Hepatocyte (in vitro differentiated cells): ENCODE data around the gene PUSL1. TPM values are rescaled to one million over a fixed set of nuclear protein-coding genes. Genes with fewer than 3 reads are reported as not detected.
A peak's percentile ranks its signal among the peaks of the same experiment; 100 is the strongest.

Experiments used
- DNase-seq: peaks from one replicate; pipeline ENCODE4 v3.0.0-alpha.2; 2016; ENCODE audit warnings: low spot score
- H2AFZ ChIP-seq: fragments of 200-600 bp; sonication (generic); 2 replicates; pipeline ENCODE4 v1.6.0; 2016; ENCODE audit warnings: antibody characterized with exemption, mild to moderate bottlenecking
- H3K27ac ChIP-seq: fragments of 200-600 bp; sonication (generic); 2 replicates; pipeline ENCODE4 v1.5.1; 2016; ENCODE audit warnings: mild to moderate bottlenecking
- H3K27me3 ChIP-seq: fragments of 200-600 bp; sonication (generic); 2 replicates; pipeline ENCODE4 v1.6.1; 2016
- H3K36me3 ChIP-seq: fragments of 200-600 bp; sonication (generic); replicated peaks from 2 replicates; pipeline ENCODE4 v1.5.1; 2016; ENCODE audit warnings: low read depth; ENCODE audit not compliant: insufficient read depth
- H3K4me1 ChIP-seq: fragments of 200-600 bp; sonication (generic); 2 replicates; pipeline ENCODE4 v1.5.1; 2016; ENCODE audit warnings: mild to moderate bottlenecking, moderate library complexity; ENCODE audit not compliant: insufficient read depth
- H3K4me2 ChIP-seq: fragments of 200-600 bp; sonication (generic); 2 replicates; pipeline ENCODE4 v1.6.0; 2016
- H3K4me3 ChIP-seq: fragments of 200-600 bp; sonication (generic); 2 replicates; pipeline ENCODE4 v1.5.1; 2016; ENCODE audit warnings: mild to moderate bottlenecking
- H3K79me2 ChIP-seq: fragments of 200-600 bp; sonication (generic); 2 replicates; pipeline ENCODE4 v1.6.0; 2017; ENCODE audit warnings: mild to moderate bottlenecking
- H3K9me2 ChIP-seq: fragments of 200-600 bp; sonication (generic); replicated peaks from 2 replicates; pipeline ENCODE4 v1.6.0; 2017; ENCODE audit warnings: mild to moderate bottlenecking; ENCODE audit not compliant: insufficient read depth
- H3K9me3 ChIP-seq: fragments of 200-600 bp; sonication (generic); 2 replicates; pipeline ENCODE4 v1.5.1; 2016; ENCODE audit warnings: low read depth, mild to moderate bottlenecking
- H4K20me1 ChIP-seq: fragments of 200-600 bp; sonication (generic); 2 replicates; pipeline ENCODE4 v1.6.0; 2016; ENCODE audit warnings: mild to moderate bottlenecking; ENCODE audit not compliant: insufficient read depth, poor library complexity, severe bottlenecking
- CTCF ChIP-seq: fragments of 200-600 bp; sonication (generic); IDR thresholded peaks from 2 replicates; pipeline ENCODE4 v1.5.1; 2016; ENCODE audit warnings: antibody characterized with exemption, mild to moderate bottlenecking; ENCODE audit not compliant: poor library complexity
- EZH2 ChIP-seq: fragments of 200-600 bp; sonication (generic); IDR thresholded peaks from 2 replicates; pipeline ENCODE4 v1.6.1; 2016; ENCODE audit warnings: antibody characterized with exemption, mild to moderate bottlenecking, borderline replicate concordance
- EZH2phosphoT487 ChIP-seq: fragments of 200-600 bp; sonication (generic); IDR thresholded peaks from one replicate; pipeline ENCODE4 v1.6.1; 2018; ENCODE audit warnings: antibody characterized with exemption, mild to moderate bottlenecking, low read depth, moderate library complexity; ENCODE audit not compliant: unreplicated experiment, severe bottlenecking
- WGBS: methylation state at CpG from one replicate; pipeline ENCODE4 v1.1.6; 2016; ENCODE audit warnings: low lambda C conversion rate; ENCODE audit errors: missing lambda C conversion rate; 5-methylcytosine and 5-hydroxymethylcytosine counted together
- polyA plus RNA-seq: library from polyadenylated mRNA; unstranded; fragments of >200 nt; fragmentation: Nextera tagmentation; extraction: Ambion mirVana; gene quantifications from 2 replicates; pipeline ENCODE4 v1.2.1, GENCODE V29; 2016
- total RNA-seq: library from RNA; depleted of rRNA; stranded (reverse); fragments of >200 nt; gene quantifications from 2 replicates; pipeline ENCODE4 v1.2.3, GENCODE V29; 2014

Gene PUSL1
- total and polyA plus RNA-seq, 2 experiments from 2014 or later = 27.7 to 37.2 TPM

GRCh38 chr1:1354271-1355247, 46.2 kb downstream of the PUSL1 start:
- H2AFZ ChIP-seq = no peak overlapping the region
- H3K27ac ChIP-seq = no peak overlapping the region
- H3K4me1 ChIP-seq = peaks cover 39% of the 10 kb centered on the region
- peak overlapping the region; percentile 90 for H3K4me2 ChIP-seq
- no peak for DNase-seq
- H3K27me3 ChIP-seq = no peaks in the 10 kb centered on the region
- H3K9me2 ChIP-seq = no peaks in the 10 kb centered on the region
- no peak overlapping the region for H3K4me3 ChIP-seq
- peaks cover 41% of the 10 kb centered on the region for H3K79me2 ChIP-seq
- H3K36me3 ChIP-seq = no peaks in the 10 kb centered on the region
- TF ChIP-seq EZH2phosphoT487 (no peak), EZH2 (no peak), CTCF (no peak)
- 66% methylated on average over 83 of the region's 116 CpGs for WGBS
- H3K9me3 ChIP-seq = no peaks in the 10 kb centered on the region
- H4K20me1 ChIP-seq = peaks cover 16% of the 10 kb centered on the region

GRCh38 chr1:1355416-1355815, 47.0 kb downstream of the PUSL1 start:
- H3K4me1 ChIP-seq = peaks cover 48% of the 10 kb centered on the region
- DNase-seq = peak; percentile 71

GRCh38 chr1:1356166-1356795, 47.9 kb downstream of the PUSL1 start:
- H3K9me3 ChIP-seq = no peaks in the 10 kb centered on the region
- H3K79me2 ChIP-seq = peaks cover 41% of the 10 kb centered on the region
- no peaks in the 10 kb centered on the region for H3K9me2 ChIP-seq
- peak overlapping the region; percentile 90 for H3K4me2 ChIP-seq
- H3K4me3 ChIP-seq = no peak overlapping the region
- TF ChIP-seq EZH2 (no peak), EZH2phosphoT487 (no peak), CTCF (no peak)
- DNase-seq = no peak
- H3K36me3 ChIP-seq = no peaks in the 10 kb centered on the region
- H3K27me3 ChIP-seq = no peaks in the 10 kb centered on the region
- peak overlapping the region; percentile 97 for H3K27ac ChIP-seq
- no CpG with 5 or more reads among the region's 8 CpGs for WGBS
- no peak overlapping the region for H2AFZ ChIP-seq
- peaks cover 55% of the 10 kb centered on the region for H3K4me1 ChIP-seq
- peaks cover 16% of the 10 kb centered on the region for H4K20me1 ChIP-seq

More at GRCh38 chr1:1355416-1355815, 47.0 kb downstream of the PUSL1 start:
- Histone ChIP-seq H3K36me3 (no peaks in the 10 kb centered on the region), H4K20me1 (peaks cover 16% of the 10 kb centered on the region), H2AFZ (no peak overlapping the region), H3K79me2 (peaks cover 41% of the 10 kb centered on the region), H3K4me3 (peak overlapping the region; percentile 45), H3K9me3 (no peaks in the 10 kb centered on the region), H3K4me2 (peak overlapping the region; percentile 90), H3K27me3 (no peaks in the 10 kb centered on the region), H3K27ac (no peak overlapping the region), H3K9me2 (no peaks in the 10 kb centered on the region)
- TF ChIP-seq EZH2 (no peak), CTCF (no peak), EZH2phosphoT487 (no peak)
- WGBS = 29% methylated on average over 41 of the region's 52 CpGs
